Endothelial cell of umbilical vein (primary cell): ENCODE data around the gene PANK2. TPM values are rescaled to one million over a fixed set of nuclear protein-coding genes. Genes with fewer than 3 reads are reported as not detected.

Experiments used
- BruUV-seq: library from RNA; stranded (reverse); fragments of 400-500 nt; replicated peaks from 2 replicates; lab custom pipeline; 2021; lab: Mats Ljungman, UMichigan
- CTCF ChIA-PET: fragments of 300-600, 350-600 bp; sonication (Branson Sonifier 250); formaldehyde crosslinking; loops from one replicate; lab custom pipeline; 2021; ENCODE audit warnings: antibody characterized with exemption, inconsistent platforms; lab: Charles Lee
- POLR2A ChIA-PET: fragments of 300-600, 350-600 bp; sonication (Branson Sonifier 250); formaldehyde crosslinking; loops from one replicate; lab custom pipeline; 2021; ENCODE audit warnings: antibody characterized with exemption, inconsistent platforms; lab: Charles Lee
- DNase-seq: peaks from one replicate; pipeline ENCODE4 v3.0.0-alpha.2; 2011; ENCODE audit warnings: low read depth, low spot score
- FAIRE-seq: peaks from 2 replicates; lab custom pipeline; 2011; peaks lifted over from hg19 to GRCh38; lab: Jason Lieb, UNC
- H2AFZ ChIP-seq: 2 replicates; pipeline ENCODE4 v1.6.0; 2012; ENCODE audit warnings: low read depth, low read length, control low read depth, inconsistent platforms
- H3K27ac ChIP-seq: 2 replicates; pipeline ENCODE4 v1.5.1; 2011; ENCODE audit warnings: low read depth, mild to moderate bottlenecking, control low read depth, low read length, moderate library complexity; ENCODE audit not compliant: insufficient read depth
- H3K27me3 ChIP-seq, 2 experiments: 2 replicates each; pipeline versions ENCODE4 v1.6.0 to v1.6.1; 2011; ENCODE audit warnings: low read length in 2 of 2, mixed read lengths in 1 of 2; ENCODE audit not compliant: control insufficient read depth in 2 of 2, insufficient read depth in 2 of 2
- H3K36me3 ChIP-seq, 2 experiments: 2 replicates in 1 of 2; 3 replicates in 1 of 2; pipeline ENCODE4 v1.5.1; 2011; ENCODE audit warnings: low read length in 2 of 2, mild to moderate bottlenecking in 1 of 2, moderate library complexity in 1 of 2; ENCODE audit not compliant: control insufficient read depth in 2 of 2, insufficient read depth in 2 of 2; ENCODE audit errors: extremely low read depth in 1 of 2
- H3K4me1 ChIP-seq: 3 replicates; pipeline ENCODE4 v1.5.1; 2011; ENCODE audit warnings: mild to moderate bottlenecking, low read length; ENCODE audit not compliant: control insufficient read depth, insufficient read depth; ENCODE audit errors: extremely low read depth
- H3K4me2 ChIP-seq: 2 replicates; pipeline ENCODE4 v1.6.1; 2011; ENCODE audit warnings: low read length, control low read depth, mixed read lengths; ENCODE audit not compliant: insufficient read depth
- H3K4me3 ChIP-seq, 3 experiments: fragments of 200-600 bp in 1 of 3; sonication (generic), shearing (Covaris generic) in 1 of 3; replicated peaks in 1 of 3; 2 replicates each; pipeline ENCODE4 v1.5.1; 2011 to 2016; ENCODE audit warnings: control low read depth in 3 of 3, low read length in 3 of 3, mild to moderate bottlenecking in 2 of 3, inconsistent platforms in 1 of 3, low read depth in 1 of 3, moderate library complexity in 1 of 3; ENCODE audit not compliant: insufficient read depth in 1 of 3
- H3K79me2 ChIP-seq: 2 replicates; pipeline ENCODE4 v1.6.0; 2012; ENCODE audit warnings: low read length, inconsistent platforms; ENCODE audit not compliant: control insufficient read depth, insufficient read depth
- H3K9ac ChIP-seq: replicated peaks from 2 replicates; pipeline ENCODE3; 2011; ENCODE audit warnings: low read length, control low read depth; ENCODE audit not compliant: insufficient read depth; ENCODE audit errors: extremely low read depth
- H3K9me1 ChIP-seq: replicated peaks from 3 replicates; pipeline ENCODE4 v1.6.0; 2011; ENCODE audit warnings: mild to moderate bottlenecking, low read length; ENCODE audit not compliant: control insufficient read depth, insufficient read depth; ENCODE audit errors: extremely low read depth
- H3K9me3 ChIP-seq: replicated peaks from 2 replicates; pipeline ENCODE4 v1.5.1; 2012; ENCODE audit warnings: low read length, inconsistent platforms; ENCODE audit not compliant: control insufficient read depth, insufficient read depth
- H4K20me1 ChIP-seq: replicated peaks from 2 replicates; pipeline ENCODE3; 2011; ENCODE audit warnings: mild to moderate bottlenecking, low read length; ENCODE audit not compliant: control insufficient read depth, insufficient read depth; ENCODE audit errors: extremely low read depth
- EZH2 ChIP-seq: IDR thresholded peaks from 2 replicates; pipeline ENCODE4 v1.6.1; 2012; ENCODE audit warnings: borderline replicate concordance, low read depth, mild to moderate bottlenecking, moderate library complexity, low read length, inconsistent platforms; ENCODE audit not compliant: severe bottlenecking
- GATA2 ChIP-seq: IDR thresholded peaks from 2 replicates; pipeline ENCODE4 v1.7.0; 2011; ENCODE audit warnings: low read depth, mild to moderate bottlenecking, moderate library complexity, mixed read lengths, low read length; ENCODE audit not compliant: insufficient read length, insufficient read depth
- MYC ChIP-seq: IDR thresholded peaks from one replicate; pipeline ENCODE4 v1.6.1; 2011; ENCODE audit warnings: mild to moderate bottlenecking, low read depth, low read length
- POLR2A ChIP-seq: IDR thresholded peaks from 2 replicates; pipeline ENCODE4 v1.6.1; 2012; ENCODE audit warnings: low read depth, mild to moderate bottlenecking, control low read depth, low read length
- POLR2AphosphoS5 ChIP-seq: IDR thresholded peaks from 2 replicates; pipeline ENCODE4 v1.6.1; 2012; ENCODE audit warnings: low read depth, mild to moderate bottlenecking, control low read depth, low read length, moderate library complexity; ENCODE audit not compliant: insufficient read depth
- dilution Hi-C: fragments of 300-500 bp; cut with MboI; formaldehyde crosslinking; loops from one replicate; pipeline ENCODE4 v1.15.0; 2019; ENCODE audit warnings: low sequenced_read_pairs; ENCODE audit not compliant: extremely low pct_ligation_motif_present
- intact Hi-C: fragments of 100-400 bp; cut with micrococcal nuclease; formaldehyde crosslinking; loops from one replicate; pipeline ENCODE4 v1.10.0; 2022
- polyA plus RNA-seq, 4 experiments: library from polyadenylated mRNA; depleted of rRNA in 3 of 4; stranded (reverse) in 3 of 4; unstranded in 1 of 4; fragments of >200 nt; gene quantifications; 2 replicates each; pipeline versions ENCODE4 v1.2.1 to v1.2.3, GENCODE V29; 2011 to 2012; ENCODE audit warnings: missing spikeins in 1 of 4
- total RNA-seq: library from RNA; stranded (reverse); gene quantifications from 2 replicates; pipeline ENCODE4 v1.2.3, GENCODE V29; 2021
- TF ChIP-seq, protein P1 (sequence below): IDR thresholded peaks from 2 replicates; pipeline ENCODE4 v1.6.1; 2011; ENCODE audit not compliant: insufficient read depth, insufficient read length
- TF ChIP-seq, protein P2 (sequence below), 2 donors: IDR thresholded peaks; 1 replicate in 1 of 2; 2 replicates in 1 of 2; pipeline ENCODE4 v1.5.1; 2011; ENCODE audit warnings: low read length in 2 of 2, mild to moderate bottlenecking in 2 of 2, moderate library complexity in 2 of 2, control low read depth in 1 of 2, inconsistent platforms in 1 of 2, low read depth in 1 of 2; ENCODE audit not compliant: insufficient read depth in 1 of 2; ENCODE audit errors: extremely low read depth in 1 of 2

Gene PANK2
- total and polyA plus RNA-seq, 2 donors (not counting 3 experiments of a cell fraction or from before 2014, with no cell fraction given): 18.9 to 54.3 TPM

DNA sequence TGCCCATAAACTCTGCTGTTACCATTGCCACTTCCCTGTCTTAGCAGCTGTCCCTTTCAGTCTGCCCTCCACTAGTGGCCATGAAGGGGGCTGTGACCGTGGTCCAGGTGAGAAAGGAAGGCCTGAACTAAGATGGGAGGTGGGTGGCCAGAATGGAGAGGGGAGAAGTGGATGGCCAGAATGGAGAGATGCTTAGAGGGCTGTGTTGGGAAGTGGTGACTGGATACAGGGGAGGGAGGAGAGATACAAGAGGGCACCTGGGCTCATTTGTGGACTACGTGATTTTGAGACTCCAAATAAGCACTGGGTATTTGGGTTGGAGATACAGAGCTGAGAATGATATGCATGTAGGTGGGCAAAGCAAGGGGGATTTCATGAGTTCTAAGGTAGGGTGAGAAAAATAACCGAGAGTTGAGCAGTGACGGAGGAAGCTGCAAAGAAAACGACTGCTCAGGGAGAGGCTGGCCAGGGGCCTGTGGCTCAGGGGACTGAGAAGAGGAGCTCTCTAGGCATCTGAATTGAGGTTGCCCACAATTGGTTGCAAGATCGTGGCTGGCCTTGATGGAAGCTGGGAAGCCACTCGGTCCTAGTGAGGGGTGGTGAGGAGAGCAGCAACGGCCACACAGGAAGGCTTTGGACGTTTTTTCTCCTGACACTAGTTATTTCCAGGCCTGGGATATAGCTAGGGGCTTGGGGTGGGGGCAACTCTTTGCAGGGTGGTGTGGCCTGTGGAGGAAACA, 36.9 kb downstream of the PANK2 start:
- ChIA-PET CTCF (interaction anchor here (0.8 to 2.0 kb wide), 4 partner anchors 16 to 159 kb away, joined by 3 to 10 read pairs (median 4); no protein-coding TSS in a partner anchor), POLR2A (interaction anchor here (0.6 kb wide), 1 partner anchor 44 kb away, joined by 4 read pairs; no protein-coding TSS in a partner anchor)
- peaks cover 6% of the 10 kb centered on the region for H4K20me1 ChIP-seq
- H3K27me3 ChIP-seq: no peaks in the 10 kb centered on the region
- DNase-seq: no peak
- no peaks in the 10 kb centered on the region for H3K9me3 ChIP-seq
- H2AFZ ChIP-seq: no peak overlapping the region
- peaks cover 18% of the 10 kb centered on the region for H3K79me2 ChIP-seq
- no peak overlapping the region for H3K4me2 ChIP-seq
- FAIRE-seq: no peak
- intact Hi-C loops (no loop called here), dilution Hi-C loops (no loop called here)
- no TSS peak for BruUV-seq
- TF ChIP-seq POLR2AphosphoS5 (no peak), EZH2 (no peak), GATA2 (no peak), MYC (no peak), POLR2A (no peak)
- TF ChIP-seq, protein P1, sequence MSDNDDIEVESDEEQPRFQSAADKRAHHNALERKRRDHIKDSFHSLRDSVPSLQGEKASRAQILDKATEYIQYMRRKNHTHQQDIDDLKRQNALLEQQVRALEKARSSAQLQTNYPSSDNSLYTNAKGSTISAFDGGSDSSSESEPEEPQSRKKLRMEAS: no peak
- TF ChIP-seq, protein P2, sequence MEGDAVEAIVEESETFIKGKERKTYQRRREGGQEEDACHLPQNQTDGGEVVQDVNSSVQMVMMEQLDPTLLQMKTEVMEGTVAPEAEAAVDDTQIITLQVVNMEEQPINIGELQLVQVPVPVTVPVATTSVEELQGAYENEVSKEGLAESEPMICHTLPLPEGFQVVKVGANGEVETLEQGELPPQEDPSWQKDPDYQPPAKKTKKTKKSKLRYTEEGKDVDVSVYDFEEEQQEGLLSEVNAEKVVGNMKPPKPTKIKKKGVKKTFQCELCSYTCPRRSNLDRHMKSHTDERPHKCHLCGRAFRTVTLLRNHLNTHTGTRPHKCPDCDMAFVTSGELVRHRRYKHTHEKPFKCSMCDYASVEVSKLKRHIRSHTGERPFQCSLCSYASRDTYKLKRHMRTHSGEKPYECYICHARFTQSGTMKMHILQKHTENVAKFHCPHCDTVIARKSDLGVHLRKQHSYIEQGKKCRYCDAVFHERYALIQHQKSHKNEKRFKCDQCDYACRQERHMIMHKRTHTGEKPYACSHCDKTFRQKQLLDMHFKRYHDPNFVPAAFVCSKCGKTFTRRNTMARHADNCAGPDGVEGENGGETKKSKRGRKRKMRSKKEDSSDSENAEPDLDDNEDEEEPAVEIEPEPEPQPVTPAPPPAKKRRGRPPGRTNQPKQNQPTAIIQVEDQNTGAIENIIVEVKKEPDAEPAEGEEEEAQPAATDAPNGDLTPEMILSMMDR (IDR thresholded peaks at IDR 0.05; ENCODE audit: extremely low read depth in 1 of 2, insufficient read depth in 1 of 2, low read depth in 1 of 2, low read length in 2 of 2): no peak
- no peak overlapping the region for H3K27ac ChIP-seq
- no peaks in the 10 kb centered on the region for H3K9me1 ChIP-seq
- peaks cover 17 to 19% of the 10 kb centered on the region in 2 experiments for H3K36me3 ChIP-seq
- H3K9ac ChIP-seq: no peak overlapping the region
- no peaks in the 10 kb centered on the region for H3K4me1 ChIP-seq
- H3K4me3 ChIP-seq: no peak overlapping the region
